ENCODE data around the gene CDC42SE2.
"Not testable (repeated sequence)": the region's sequence is repeated elsewhere in the genome, so short reads cannot be mapped to it uniquely, and the experiment has no call there.

The CDC42SE2 gene

DNA sequence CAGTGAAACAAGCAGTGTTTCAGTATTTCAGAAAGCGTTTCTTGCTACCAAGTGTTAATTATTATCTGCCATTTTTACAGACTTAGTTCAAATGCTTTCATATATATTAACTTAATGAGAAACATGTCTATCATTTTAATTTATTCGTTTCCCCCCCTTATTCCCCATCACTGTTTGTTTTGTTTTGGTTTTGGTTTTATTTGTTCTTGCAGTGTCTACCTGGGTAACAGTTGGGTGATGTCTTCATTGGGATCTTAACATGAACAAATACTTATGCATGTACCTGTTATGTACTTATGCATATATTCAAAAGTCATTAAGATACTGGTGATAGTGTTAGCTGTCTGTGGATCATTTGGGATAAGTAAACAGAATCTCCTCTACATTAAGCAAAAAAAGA is 108.0 kb downstream of the CDC42SE2 start:
- DNase-seq: no peak

DNA sequence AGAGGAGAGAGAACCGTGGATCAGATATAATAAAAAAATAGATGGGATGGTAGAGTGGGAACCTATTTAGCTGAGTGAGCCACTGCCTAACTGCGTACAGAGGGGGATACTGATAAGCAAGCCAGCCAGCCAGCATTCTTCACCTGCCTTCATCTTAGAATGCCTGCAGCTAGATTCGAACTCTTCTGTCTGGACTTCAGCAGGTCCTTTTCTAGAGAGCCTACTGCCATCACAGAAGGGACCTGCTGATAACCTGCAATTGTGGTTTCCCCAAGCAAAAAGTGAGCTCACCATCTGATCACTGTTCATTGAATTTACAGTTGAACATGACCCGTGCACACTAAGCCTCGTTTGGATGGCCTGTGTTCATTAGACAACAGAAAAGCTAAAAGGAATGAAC is 109.4 kb downstream of the CDC42SE2 start:
- no peak for DNase-seq

DNA sequence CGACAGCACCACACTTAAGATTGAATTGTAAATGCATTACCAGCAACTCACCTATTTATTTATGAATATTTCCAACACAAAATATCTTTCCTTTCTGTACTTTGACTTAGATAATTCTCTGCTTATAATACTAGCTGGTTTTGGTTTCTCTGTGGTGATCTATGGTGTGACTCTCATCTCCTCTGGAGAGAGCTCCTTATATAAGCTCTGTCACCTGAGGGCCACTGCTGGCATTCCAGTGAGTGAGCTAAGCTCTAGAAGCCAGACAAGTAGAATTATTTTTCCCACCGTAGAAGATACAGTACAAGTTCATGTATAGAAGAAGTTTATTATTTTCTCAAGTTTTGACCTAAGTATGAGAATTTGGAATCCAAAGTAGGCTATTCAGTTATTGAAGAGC is 111.5 kb downstream of the CDC42SE2 start:
- DNase-seq: no peak

DNA sequence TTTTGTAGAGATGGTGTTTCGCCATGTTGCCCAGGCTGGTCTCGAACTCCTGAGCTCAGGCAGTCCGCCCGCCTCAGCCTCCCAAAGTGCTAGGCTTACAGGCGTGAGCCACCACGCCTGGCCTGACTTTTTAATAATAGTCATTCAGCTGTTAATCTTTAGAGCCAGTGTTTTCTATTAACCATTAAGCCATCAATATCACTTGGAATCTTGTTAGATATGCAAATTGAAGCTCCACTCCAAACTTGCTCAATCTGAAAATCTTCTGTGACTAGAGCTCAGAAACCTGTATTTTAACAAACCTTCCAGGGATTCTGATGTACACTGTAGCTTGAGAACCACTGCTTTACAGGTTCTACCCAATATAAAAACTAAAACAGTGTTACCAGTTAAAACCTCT is 113.5 kb downstream of the CDC42SE2 start:
- DNase-seq: no peak

DNA sequence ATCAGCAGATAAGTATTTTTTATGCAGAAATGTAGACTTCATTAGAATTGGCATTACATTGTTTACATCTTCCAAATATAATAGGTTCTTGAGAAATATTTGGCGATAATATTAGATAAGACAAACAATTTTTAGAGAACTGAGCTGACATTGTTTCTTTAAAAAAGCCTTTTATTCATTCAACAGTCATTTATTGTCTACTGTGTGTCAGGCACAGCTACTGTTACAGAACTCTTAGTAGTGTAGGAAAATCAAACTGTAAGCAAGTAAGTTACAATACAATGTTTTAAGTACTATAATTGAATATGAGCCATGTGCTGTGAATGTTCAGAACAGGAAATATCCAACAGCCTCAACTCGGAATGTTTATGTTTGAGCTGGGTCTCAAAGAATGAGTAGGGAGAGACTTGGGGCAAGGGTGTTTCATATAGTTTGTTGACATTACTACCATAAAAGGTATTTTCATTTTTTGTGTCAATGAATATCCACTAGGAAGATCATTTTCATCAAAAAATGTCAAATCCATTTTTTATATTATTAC is 114.0 kb downstream of the CDC42SE2 start:
- no peak for DNase-seq

DNA sequence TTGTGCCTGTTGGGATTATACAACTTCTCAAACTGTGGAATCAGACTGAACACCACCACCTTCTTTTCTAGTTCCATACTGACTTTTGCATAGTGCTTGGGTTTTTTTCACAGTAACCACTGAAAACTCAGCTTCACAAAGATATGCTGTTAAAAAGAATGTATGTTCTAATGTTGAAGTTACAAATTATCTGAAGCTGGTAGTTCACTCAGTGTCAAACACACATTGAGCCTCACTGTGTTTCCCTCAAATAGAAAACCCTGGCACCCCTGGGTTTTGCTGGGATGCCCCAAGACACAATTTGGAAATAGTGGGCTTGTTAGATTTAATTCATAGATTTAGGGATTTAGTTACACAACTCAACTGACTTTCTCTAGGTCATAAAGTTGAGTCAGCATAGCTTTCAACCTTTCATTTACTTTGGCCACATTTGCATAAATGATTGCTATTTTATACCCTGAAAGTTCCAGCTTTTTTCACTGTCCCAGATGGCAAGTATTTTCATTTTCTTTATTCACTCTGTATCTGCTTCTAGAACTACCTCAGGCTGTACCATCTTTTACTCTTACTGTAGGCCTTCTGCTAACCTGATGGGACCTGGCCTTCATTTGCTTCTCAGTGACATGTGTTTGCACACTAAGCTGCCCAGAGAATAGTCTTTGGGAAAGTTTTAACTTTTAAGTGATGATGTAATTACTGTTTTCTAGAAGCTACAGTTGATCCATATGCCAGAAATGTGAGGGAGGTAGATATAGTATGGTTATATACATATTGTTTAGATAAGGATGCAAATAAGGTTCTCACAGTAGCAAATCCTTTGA is 115.1 kb downstream of the CDC42SE2 start:
- no peak for DNase-seq

DNA sequence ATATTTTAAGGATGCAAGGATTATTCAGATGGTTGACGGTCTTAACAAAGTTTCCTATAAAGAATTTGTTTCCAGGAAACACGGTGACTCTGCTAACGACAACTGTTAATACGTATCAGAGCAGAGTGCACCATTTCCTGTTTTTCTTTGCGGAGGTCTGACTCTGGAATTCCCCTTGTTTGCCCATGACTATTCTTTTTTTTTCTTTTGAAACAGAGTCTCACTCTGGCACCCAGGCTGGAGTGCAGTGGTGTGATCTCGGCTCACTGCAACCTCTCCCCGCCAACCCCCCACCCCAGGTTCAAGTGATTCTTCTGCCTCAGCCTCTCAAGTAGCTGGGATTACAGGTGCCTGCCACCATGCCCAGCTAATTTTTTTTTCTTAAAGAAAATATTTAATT is 115.9 kb downstream of the CDC42SE2 start:
- DNase-seq: peak; percentile 87

DNA sequence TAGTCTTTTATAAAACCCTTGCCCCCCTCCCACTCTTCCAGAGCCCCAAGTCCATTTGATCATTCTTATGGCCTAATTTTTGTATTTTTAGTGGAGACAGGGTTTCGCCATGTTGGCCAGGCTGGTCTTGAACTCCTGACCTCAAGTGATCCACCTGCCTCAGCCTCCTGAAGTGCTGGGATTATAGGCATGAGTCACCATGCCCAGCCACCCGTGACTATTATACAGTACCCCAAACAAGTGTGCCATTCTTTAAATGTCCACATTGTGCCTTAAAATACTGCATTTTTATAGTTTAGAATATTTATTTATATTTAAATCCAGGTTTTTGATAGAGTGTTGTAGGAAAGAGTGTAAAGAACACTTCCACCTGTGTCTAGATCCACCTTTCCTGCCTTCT is 116.4 kb downstream of the CDC42SE2 start:
- DNase-seq: not testable (repeated sequence)

DNA sequence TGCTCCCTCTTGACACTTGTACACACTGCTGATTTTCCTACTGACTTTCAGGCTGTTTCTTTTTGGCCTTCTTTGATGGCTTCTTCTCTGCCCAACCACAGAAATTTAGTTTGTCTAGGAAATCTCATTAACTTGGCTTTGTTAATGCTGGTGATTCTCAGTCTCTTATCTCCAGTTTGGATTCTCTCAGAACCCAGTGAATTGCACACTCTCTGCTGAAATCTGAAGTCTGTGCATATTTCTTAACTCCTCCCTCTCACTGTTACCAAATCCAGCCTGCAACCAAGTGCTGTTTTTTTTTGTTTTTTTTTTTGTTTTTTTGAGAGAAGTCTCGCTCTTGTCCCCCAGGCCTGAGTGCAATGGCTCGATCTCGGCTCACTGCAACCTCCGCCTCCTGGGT is 117.2 kb downstream of the CDC42SE2 start:
- no peak for DNase-seq

DNA sequence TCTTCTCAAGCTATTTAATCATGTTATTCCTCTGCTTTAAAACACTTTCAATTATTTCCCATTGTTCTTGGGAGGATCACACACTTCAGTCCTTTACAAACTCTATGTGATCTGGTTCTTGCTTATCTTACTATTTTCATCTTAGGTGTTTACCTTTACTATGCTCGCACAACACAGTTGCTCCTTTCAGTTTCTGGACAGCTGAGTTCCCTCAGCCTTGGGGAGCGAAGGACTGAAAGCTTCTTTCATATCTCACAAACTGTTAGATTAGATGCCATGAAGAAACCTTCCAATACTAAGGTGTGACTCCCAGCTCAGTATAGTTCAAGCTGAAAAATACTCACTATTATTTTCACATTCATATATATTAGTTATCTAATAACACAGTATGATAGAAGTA is 117.9 kb downstream of the CDC42SE2 start:
- no peak for DNase-seq

DNA sequence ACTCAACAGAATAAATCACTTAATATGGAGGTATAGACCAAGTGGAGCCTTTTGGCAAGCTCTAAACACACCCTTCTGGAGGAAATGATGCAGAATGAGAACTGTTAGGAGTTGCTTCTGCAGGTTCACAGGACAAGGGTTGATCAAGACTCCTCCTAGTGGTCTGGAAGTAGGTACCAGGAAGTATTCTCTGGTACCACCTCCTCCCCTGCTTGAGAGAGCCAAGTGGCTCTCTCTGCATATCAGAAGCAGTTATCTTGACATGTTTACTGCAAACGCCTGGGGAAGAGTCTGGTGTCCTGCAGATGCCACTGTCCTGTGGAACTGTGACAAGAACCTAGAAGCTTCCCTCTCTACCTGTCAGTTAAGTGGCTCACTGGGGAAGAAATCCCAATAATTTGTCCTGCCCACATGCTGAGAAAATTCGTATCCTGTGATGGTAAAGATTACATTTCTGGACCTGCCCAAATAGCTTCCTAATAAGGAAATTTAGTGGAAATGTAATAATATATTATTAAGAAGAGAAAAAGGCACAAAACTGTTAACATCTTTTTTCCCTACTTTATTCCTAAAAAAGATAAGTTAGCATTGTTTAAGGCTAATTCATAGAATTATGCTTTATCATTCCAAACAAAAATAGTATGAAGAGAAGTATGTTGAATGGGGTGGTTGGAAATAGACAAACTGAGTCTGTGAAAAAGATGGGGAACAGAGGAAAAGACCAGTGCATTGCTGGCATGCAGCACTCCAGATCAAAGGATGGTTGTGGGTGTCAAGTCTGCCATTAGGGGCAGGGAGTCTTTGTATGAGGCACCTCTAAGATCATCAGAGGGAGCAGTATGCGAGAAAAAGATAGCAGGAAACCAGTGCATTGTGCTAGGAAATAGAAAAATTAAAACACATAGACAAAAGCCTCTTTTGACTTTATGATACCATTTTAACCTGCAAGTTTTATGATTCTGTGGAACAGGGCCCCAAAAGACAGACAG is 118.8 kb downstream of the CDC42SE2 start:
- peak; percentile 93 for DNase-seq

DNA sequence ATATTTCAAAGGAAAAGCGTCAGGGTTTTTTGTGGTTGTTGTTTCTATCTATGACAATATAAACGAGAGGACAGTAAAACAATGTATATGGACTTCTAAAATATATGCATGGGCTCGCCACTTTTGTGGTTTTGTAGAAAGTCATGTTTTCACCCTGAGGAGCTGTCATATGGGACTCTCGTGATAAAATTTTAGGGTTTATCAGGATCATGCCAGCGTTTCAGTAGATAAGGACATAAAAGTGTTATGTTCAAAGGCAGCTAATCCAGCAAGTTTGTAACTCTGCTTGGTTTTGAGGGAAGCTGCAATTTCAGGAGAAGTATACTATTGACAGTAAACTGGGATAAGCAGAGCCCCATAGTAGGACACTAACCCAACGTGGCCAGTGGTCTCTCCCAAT is 120.3 kb downstream of the CDC42SE2 start:
- no peak for DNase-seq

DNA sequence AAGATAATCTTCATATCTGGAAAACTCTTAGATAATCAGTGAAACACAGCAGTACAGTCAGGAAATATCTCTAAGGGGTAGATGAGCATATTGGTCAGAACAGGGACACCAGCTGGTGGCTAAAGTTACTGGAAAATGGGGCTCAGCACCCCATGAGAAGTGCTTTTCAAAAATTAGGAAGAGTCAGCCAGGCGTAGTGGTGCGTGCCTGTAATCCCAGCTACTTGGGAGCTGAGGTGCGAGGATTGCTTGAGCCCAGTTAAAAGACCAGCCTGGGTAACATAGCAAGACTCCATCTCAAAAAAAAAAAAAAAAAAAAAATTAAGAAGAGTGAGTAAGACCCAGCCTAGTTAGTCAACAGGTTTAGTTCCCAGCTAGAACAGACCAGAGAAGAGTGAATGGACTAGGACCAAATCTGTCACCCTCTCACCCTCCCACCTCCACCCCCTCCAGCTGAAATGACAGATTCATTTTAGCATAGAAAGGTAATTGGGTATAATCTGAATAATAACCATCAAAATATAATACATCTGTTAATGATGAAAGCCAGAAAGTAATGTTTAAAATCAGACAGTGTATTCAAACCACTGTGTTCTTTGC is 120.9 kb downstream of the CDC42SE2 start:
- peak; percentile 73 for DNase-seq

DNA sequence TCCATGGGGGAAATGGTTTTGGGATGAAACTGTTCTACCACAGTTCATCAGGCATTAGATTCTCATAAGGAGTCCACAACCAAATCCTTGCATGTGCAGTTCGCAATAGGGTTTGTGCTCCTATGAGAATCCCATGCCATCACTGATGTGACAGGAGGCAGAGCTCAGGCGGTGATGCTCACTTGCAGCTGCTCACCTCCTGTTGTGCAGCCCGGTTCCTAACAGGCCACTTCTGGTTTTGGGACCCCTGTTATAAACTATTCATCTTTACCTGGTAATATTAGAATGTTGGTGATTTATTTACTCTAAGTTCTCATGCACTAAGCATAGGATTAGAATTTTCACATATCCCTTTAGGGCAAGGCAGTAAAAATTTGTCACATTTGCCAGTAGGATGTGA is 122.3 kb downstream of the CDC42SE2 start:
- DNase-seq: no peak

DNA sequence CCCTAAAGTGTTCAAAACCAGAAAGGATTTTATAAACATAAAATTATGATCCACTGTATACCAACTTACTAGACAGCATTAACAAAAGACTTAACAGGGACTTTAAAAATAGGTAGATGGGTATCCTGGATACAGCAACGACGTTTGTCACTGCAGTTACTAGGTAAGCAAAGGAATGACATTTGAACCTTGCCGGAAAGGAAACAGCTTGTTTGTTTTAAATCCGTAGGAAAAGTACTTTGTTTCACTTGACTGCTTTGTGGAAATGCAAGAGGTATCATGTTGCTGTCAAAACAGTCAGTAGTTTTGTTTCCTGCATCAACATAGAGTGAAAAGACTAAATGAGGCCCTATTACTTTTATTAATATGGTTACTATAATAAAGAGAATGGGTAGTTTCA is 122.9 kb downstream of the CDC42SE2 start:
- no peak for DNase-seq

DNA sequence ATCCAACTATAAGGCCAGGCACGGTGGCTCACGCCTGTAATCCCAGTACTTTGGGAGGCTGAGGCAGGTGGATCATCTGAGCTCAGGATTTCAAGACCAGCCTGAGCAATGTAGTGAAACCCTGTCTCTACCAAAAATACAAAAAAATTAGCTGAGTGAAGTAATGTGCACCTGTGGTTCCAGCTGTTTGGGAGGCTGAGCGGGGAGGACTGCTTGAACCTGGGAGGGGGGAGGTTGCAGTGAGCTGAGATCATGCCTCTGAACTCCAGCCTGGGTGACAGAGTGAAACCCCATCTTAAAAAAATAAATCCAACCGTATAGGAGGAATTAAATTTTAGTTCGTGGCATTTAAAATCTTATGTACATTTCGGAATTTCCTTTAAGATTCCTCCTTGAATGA is 123.4 kb downstream of the CDC42SE2 start:
- DNase-seq: no peak

DNA sequence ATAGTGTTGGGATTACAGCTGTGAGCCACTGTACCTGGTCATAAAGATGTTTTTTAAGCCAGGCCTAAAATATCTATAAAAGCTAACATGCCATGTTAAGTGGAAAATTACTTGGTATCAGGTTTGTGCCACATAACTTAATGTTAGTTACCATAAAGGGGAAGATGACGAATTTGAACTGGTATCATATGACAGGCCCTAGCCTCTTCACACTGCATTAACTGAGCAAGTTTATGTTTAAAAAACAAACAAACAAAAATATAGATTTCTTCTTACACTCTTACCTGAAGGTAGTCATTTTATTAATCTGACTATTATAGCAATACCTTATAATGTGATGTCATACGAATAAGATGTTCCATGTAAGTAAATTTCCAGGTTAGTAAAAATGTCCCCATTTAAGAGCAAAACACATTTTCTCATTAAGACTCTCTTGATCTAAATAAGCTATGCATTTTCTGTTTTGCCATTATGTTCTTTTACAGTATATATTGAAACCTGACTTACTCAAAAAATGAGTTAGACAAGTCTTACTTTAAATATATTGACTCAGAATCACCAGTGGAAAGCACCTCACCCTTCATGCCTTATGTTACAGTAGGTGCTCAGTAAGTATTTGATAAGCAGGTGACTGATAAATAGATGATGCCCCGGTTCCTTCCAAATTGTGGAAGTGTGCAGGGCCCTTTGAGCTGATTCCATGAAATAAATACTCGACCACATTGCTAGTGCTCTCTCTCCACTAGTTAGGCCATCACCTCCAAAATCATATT is 125.4 kb downstream of the CDC42SE2 start:
- DNase-seq: peak; percentile 80

DNA sequence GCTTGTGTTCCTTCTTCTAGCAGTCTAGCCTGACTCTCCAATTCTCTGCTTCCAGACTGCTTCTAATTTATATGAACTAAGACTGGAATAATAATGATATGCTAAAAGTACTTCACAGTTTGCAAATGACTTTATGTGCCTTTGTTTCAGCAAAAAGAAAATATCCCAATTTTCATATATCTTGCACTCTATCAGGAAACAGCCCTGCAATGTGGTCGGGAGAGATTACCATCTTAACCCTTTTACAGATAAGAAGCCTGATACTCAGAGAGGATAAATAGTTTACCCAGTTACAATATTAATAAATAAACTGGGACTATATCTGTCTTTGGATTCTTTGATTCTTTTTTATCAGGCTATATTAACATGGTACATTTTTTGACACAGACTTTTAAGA is 126.0 kb downstream of the CDC42SE2 start:
- no peak for DNase-seq

DNA sequence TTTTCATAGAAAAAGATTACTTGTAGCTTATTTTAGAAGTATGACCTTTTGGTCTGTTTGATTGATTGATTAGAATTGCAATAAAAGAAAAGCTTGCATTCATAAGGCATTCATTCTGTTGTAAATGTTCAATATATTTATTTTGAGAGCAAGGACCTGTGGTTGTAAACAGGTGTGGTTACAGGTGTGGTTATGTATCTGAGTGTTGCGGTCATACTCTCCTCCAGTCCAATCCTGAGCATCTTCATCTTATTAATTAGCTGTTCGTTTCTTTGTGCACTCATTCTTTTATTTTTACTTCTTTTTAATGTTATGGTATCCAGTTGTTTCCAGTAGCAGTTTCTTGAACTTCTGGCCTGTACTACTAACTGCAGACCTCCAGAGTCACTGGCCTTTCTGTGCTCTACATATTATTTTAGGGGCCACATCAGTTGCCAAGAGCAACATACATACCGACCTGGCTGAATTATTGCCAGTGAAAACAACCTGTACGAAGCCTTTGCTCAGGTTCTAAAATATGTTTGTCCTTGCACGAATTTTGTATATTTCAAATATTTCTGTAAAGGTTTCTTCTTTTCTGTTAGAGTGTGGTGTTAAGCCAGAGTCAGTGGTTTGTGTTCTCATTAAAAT is 128.7 kb downstream of the CDC42SE2 start:
- no peak for DNase-seq

DNA sequence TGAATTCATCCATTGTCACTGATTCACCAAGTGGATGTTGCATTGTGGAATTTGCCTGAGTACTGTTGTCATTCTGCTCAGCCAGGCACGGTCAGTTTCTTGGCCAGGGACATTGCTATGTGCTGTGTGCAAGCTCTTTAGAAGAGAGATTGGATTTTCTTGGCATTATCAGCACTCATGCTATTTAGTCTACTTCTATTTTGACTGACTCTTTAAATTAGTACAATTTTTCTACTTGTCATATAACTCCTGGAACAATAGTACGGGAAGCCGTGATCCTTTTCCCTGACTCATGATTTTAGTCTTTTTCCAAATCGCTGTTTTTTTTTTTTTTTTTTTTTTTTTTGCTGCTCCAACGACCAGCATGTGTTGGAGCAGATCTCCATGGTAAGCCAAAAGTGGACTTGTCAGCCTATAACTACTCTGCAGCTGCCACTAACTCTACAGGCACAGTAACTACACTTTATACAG is 129.7 kb downstream of the CDC42SE2 start:
- no peak for DNase-seq

DNA sequence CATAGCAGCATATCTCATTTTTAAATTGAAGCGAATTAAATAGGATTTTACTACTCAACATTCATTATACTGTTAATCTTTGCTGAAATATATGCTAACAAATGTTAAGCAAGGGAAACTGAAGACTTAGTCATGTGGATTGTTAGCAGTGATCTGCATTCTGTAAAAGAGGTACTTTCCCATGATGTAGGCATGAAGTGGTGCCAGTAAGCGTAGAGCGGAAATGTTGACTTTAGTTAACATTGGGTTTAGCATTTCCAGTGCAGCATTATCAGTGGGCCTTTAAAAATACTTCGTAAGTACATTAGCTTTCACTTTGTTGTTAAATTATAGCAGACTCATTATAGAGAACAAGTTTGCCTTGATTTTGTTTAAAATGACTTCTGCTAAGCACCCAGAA is 130.3 kb downstream of the CDC42SE2 start:
- peak; percentile 85 for DNase-seq

DNA sequence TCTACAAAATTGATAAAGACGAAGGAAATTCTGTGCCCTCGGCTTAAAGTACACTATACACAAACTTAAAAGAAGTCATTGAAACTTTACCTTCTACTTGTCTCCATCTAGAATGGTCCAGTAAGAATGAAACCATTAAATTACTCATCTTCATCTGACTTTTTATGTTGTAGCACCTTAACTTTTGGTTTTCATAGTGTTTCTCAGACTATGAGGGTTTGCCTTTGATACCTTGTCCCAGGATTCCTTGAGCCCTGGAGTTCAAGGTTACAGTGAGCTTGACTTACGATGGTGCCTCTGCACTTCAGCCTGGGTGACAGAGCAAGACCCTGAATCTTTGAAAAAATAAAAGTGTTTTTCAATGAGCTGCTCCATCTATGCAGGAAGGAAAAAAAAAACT is 132.2 kb downstream of the CDC42SE2 start:
- DNase-seq: peak; percentile 83

Data from activated CD4-positive, alpha-beta T cell treated with anti-CD3 and anti-CD28 coated beads, Interleukin-2, amount 50 U/mL, for 16 hours (primary cell).